ENCODE measurements around the gene ACACA. TPM values are rescaled to one million over a fixed set of nuclear protein-coding genes. Genes with fewer than 3 reads are reported as not detected.

Gene ACACA
- total RNA-seq, 1 donor from 2014 or later = 101 TPM

- TF ChIP-seq, protein P1, sequence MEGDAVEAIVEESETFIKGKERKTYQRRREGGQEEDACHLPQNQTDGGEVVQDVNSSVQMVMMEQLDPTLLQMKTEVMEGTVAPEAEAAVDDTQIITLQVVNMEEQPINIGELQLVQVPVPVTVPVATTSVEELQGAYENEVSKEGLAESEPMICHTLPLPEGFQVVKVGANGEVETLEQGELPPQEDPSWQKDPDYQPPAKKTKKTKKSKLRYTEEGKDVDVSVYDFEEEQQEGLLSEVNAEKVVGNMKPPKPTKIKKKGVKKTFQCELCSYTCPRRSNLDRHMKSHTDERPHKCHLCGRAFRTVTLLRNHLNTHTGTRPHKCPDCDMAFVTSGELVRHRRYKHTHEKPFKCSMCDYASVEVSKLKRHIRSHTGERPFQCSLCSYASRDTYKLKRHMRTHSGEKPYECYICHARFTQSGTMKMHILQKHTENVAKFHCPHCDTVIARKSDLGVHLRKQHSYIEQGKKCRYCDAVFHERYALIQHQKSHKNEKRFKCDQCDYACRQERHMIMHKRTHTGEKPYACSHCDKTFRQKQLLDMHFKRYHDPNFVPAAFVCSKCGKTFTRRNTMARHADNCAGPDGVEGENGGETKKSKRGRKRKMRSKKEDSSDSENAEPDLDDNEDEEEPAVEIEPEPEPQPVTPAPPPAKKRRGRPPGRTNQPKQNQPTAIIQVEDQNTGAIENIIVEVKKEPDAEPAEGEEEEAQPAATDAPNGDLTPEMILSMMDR (conservative IDR thresholded peaks at IDR 0.05) = no peak
- Mint-ChIP-seq H3K9me3 (no peaks in the 10 kb centered on the region), H3K36me3 (peaks cover 13% of the 10 kb centered on the region), H3K27ac (no peak overlapping the region), H3K4me3 (no peak overlapping the region), H3K4me1 (ENCODE audit: unreplicated experiment) (peaks cover 16% of the 10 kb centered on the region), H3K27me3 (no peaks in the 10 kb centered on the region)
- no peak for DNase-seq (ENCODE audit: extremely low spot score, unreplicated experiment)
Observed at GRCh38 chr17:37051381-37051780, 355.3 kb downstream of the ACACA start.

GRCh38 chr17:37050920-37051319 lies 355.7 kb downstream of the ACACA start:
- Mint-ChIP-seq H3K9me3 (no peaks in the 10 kb centered on the region), H3K36me3 (peaks cover 13% of the 10 kb centered on the region), H3K27ac (no peak overlapping the region), H3K4me3 (no peak overlapping the region), H3K4me1 (ENCODE audit: unreplicated experiment) (peaks cover 19% of the 10 kb centered on the region), H3K27me3 (no peaks in the 10 kb centered on the region)
- DNase-seq (ENCODE audit: extremely low spot score, unreplicated experiment) = no peak
- TF ChIP-seq, protein P1 (conservative IDR thresholded peaks at IDR 0.05) = no peak

DNA sequence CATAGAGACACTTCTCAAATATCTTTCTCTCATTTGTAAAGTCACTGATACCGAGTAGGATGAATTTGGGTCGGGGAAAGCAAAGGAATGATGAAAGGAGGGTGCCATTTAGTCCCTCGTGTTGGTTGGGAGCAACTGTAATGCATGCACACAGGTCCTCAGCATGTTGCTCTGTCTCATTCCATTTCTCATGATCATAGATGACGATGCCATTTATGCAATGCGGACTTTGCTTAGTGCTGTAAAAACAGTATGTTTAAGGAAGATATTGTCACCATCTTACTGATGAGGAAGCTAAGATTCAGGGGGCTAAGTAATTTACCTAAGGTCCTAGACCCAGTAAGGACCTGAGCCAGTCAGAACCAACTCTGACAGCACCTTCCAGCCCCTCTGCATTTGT lies 357.8 kb downstream of the ACACA start:
- Mint-ChIP-seq H3K4me1 (ENCODE audit: unreplicated experiment) (peaks cover 22% of the 10 kb centered on the region), H3K9me3 (no peaks in the 10 kb centered on the region), H3K36me3 (peaks cover 4% of the 10 kb centered on the region), H3K4me3 (no peak overlapping the region), H3K27me3 (no peaks in the 10 kb centered on the region), H3K27ac (no peak overlapping the region)
- TF ChIP-seq, protein P1 (conservative IDR thresholded peaks at IDR 0.05) = no peak
- DNase-seq (ENCODE audit: extremely low spot score, unreplicated experiment) = no peak

DNA sequence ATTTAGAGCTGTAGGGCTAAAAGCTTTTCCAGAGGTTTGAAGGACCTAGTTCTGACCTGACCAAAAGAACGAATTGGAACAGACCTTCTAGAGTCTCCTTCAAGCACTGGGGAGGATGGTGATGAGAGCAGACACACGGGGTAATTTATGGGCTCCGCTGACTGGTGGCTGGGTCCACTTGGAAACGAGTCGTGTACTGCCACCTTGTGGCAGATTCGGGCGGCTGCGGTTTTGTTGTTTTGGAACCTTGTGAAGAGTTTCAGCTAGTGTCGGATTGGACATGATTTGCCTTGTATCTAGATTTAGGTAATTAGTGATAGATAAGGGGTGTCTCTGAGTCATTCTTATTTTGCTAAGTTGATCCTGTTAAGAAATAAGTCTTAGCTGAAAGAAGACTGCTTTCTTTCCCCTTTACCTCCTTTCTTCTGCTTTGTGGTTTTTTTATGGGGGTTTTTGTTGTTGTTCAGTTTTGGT lies 359.0 kb downstream of the ACACA start:
- TF ChIP-seq, protein P1 (conservative IDR thresholded peaks at IDR 0.05) = peak; percentile 98
- Mint-ChIP-seq H3K27ac (no peak overlapping the region), H3K4me1 (ENCODE audit: unreplicated experiment) (peaks cover 27% of the 10 kb centered on the region), H3K4me3 (no peak overlapping the region), H3K27me3 (no peaks in the 10 kb centered on the region), H3K36me3 (peaks cover 9% of the 10 kb centered on the region), H3K9me3 (no peaks in the 10 kb centered on the region)
- DNase-seq (ENCODE audit: extremely low spot score, unreplicated experiment) = peak; percentile 79

- Mint-ChIP-seq H3K4me1 (ENCODE audit: unreplicated experiment) (peaks cover 27% of the 10 kb centered on the region), H3K27me3 (no peaks in the 10 kb centered on the region)
Observed at GRCh38 chr17:37045351-37045922, 361.2 kb downstream of the ACACA start.

More at GRCh38 chr17:37045351-37045922, 361.2 kb downstream of the ACACA start:
- no peak for DNase-seq (ENCODE audit: extremely low spot score, unreplicated experiment)
- no peak overlapping the region for H3K4me3 Mint-ChIP-seq
- H3K36me3 Mint-ChIP-seq = peaks cover 9% of the 10 kb centered on the region
- no peak overlapping the region for H3K27ac Mint-ChIP-seq
- no peaks in the 10 kb centered on the region for H3K9me3 Mint-ChIP-seq
- TF ChIP-seq, protein P1 (conservative IDR thresholded peaks at IDR 0.05) = no peak
